Left lobe of liver (tissue), 2 donors: ENCODE measurements around the gene SMC1B. TPM values are rescaled to one million over a fixed set of nuclear protein-coding genes. Genes with fewer than 3 reads are reported as not detected.
"Not testable (repeated sequence)": the region's sequence is repeated elsewhere in the genome, so short reads cannot be mapped to it uniquely, and the experiment has no call there.

ENCODE experiments used
- ATAC-seq: fragments of 200-7000 bp; cut with Tn5 transposase; one replicate; pipeline ENCODE4 v1.9.1; 2020; ENCODE audit warnings: mild to moderate bottlenecking, moderate library complexity
- DNase-seq: peaks from one replicate; pipeline ENCODE4 v3.0.0-alpha.2; 2020; ENCODE audit warnings: low spot score
- total RNA-seq: library from RNA; stranded (reverse); gene quantifications from one replicate; pipeline ENCODE4 v1.2.1, GENCODE V29; 2021
- donor health status: DM: no; HTN: no; CAD: no; lungs with moderate emphysema.
- donor health status: DM: no; HTN: yes; CAD: no.

Gene SMC1B
- total RNA-seq, 1 donor from 2014 or later = not detected

DNA sequence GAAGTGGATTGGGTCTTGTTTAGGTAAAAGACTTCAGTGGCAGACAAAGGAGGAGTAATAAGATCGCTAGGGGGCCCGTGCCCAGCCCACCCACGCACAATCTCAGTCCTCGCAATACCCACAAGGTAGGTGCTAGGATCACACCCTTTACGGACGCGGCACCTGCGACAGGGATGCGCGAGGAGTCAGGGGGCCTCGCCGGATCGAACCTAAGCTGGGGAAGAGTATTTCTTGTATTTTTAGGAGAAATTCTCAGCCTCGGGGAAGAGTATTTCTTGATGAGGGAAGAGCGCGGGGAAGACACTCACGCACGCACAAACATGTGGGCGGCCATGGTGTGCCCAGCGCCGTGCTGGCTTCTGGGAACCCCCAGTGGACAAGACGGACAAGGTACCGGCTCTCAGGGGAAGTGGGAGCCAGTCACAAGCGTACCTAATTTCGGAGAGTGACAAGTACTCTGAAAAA, 104.4 kb downstream of the SMC1B start:
- ATAC-seq (no peak), DNase-seq (no peak)

DNA sequence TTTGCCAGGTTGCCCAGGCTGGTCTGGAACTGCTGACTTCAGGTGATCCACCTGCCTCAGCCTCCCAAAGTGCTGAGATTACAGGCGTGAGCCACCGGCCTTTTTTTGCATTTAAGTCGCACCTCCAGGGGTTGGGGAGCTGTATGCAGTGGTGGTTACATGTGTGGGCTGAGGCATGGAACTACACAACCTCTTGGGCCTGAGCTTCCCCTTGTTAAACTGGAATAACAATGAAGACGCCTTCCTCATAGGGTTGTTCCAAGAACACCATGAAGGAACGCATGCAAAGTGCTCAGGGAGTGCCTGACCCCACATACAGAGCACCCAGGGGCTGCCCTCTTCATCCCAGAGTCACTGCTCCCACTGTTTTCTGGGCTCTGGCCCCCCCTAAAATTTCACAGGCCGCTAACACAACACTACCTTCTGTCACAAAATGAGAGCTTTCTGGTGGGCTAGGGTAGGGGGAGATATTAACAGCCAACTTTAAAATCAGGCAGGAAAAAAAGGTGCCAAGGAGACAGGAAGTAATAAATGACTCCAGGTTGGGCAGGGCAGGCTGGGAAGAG, 104.9 kb downstream of the SMC1B start:
- ATAC-seq = no peak
- no peak for DNase-seq

DNA sequence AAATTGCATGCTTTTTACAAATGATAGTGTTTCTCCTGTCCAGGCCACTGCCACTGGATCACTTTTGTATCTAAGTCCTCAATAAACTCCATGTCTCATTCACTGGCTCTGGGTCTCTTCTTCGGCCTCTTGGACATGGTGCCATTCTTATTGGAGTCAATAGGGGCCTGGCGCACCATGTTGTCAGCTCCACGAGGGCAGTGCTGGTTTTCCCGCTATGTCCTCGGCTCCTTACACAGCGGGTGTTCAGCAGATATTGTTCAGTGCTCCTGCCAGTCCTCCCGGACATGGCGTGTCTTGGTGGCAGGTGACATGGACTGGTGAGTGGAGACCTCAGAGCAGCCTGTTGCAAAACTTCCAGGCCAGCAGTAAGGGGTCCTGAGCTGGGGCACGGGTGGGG, 107.3 kb downstream of the SMC1B start:
- ATAC-seq (no peak), DNase-seq (no peak)

DNA sequence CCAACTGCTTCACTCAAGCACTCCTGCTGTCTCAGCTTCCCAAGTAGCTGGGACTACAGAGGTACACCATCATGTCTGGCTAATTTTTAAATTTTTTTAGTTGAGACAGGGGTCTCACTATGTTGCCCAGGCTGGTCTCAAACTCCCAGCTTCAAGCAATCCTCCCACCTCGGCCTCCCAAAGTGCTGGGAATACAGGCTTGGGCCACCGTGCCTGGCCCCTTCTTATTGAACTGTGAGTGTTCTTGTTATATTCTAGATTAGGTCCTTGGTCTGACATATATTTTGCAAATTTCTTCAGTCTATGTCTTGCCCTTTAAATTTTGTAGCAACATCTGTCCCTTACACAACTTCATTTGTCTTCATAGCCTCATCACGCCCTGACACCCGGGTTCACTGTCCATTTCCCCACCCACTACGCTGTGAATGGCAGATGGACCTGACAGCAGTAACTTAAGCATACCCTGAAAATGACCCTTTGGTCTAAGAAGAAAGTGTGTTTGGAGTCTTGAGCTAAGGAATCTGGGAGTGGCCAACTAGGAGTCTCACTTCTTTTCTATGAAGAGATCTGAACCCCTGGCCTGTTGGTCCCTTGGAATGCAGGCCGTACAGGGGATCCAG, 107.8 kb downstream of the SMC1B start:
- ATAC-seq = no peak
- DNase-seq = no peak

DNA sequence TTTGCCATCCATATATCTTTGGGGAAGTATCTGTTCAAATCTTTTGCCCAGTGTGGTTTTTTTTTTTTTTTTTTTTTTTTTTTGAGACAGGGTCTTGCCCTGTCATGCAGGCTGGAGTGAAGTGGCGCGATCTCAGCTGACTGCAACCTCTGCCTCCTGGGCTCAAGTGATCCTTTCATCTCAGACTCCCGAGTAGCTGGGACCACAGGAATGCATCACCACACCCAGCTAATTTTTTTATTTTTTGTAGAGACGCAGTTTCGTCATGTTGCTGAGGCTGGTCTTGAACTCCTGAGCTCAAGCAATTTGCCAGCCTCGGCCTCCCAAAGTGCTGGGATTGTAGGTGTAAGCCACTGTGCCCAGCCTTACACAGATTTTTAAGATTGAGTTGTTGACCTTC, 108.4 kb downstream of the SMC1B start:
- ATAC-seq = no peak

DNA sequence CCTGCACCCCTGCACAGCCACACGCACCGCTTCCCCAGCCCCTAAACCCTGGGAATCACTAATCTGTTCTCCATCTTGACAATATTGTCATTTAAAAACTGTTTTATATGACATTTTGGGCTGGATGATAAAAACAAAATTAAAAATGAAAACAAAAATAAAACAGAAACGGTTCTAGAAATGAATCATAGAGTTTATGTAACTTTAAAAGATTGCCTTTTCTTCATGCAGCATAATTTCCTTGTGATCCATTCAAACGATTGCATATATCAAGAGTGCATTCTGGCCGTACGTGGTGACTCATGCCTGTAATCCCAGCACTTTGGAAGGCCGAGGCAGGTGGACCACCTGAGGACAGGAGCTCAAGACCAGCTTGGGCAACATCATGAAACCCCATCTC, 110.2 kb downstream of the SMC1B start:
- no peak for ATAC-seq

More for the DNA sequence above, 108.4 kb downstream of the SMC1B start:
- no peak for DNase-seq

DNA sequence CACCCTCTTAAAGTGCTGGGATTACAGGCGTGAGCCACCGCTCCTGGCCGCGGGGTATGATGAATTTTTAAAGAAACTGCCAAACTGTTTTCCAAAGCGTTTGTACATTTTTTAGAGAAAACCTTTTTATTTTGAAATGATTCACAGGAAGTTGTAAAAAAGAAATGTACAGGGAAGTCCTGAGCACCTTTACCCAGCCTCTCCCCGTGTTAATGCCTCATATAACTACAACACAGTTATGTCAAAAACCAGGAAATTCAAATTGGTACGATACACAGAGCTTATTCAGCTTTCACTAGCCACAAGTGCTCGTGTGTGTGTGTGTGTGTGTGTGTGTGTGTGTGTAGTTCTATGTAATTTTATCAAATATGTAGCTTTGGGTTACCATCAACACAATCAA, 110.6 kb downstream of the SMC1B start:
- ATAC-seq (no peak), DNase-seq (no peak)

More for the DNA sequence above, 110.2 kb downstream of the SMC1B start:
- DNase-seq = no peak

DNA sequence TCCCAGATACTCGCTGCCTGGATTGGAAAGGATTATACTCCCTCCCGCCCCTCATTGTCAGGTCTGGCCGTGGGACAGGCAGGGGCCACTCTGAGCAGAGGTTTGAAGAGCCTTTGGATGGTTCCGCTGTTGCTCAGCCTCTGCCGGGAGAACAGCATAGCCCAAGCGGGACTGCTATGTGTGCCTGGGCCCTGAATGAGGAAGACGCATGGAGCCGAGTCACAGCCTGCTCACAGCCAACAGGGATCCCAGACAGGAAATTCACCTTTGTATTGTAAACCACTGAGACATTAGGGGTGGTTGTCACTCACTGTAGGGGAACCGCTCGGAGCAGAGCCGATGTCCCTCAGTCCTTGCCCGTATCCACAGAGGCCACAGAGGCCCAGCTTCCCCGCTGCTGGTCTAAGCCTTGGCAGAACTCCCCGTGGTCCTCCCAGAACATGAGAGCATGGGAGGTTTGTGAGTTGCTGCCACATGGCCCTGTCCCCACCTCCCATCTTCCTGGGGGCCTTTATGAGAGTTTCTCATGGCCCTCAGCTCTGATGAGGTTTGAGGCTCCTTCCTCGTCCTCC, 114.4 kb downstream of the SMC1B start:
- ATAC-seq = no peak

DNA sequence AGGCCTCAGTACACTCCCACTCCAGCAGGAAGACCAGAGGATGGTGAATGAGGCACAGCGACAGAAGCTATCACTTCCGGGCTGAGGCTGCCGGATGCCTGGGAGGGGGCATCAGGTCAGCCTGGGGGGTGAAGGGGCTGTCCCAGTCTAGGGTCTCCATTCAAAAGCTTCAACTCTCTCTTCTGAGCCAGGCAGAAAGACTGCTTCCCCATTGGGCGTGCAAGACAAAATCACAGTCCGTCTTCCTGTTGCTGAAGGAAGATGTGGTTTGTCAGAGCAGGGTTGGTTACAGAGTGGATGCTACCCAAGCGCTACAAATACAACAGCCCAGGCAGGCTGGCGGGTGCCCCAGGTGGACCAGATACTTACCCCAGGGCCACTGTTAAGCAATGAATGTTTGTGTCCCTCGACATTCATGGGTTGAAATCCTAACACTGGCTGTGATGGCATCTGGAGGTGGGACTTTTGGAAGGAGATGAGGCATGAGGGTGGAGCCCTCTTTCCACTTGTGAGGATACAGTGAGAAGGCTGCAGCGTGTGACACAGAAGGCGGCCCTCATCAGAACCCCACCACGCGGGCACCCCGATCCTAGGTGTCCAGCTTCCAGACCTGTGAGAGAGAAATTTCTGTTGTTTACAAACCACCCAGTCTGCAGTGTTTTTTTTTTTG, 116.6 kb downstream of the SMC1B start:
- ATAC-seq = no peak

More for the DNA sequence above, 114.4 kb downstream of the SMC1B start:
- DNase-seq = no peak

DNA sequence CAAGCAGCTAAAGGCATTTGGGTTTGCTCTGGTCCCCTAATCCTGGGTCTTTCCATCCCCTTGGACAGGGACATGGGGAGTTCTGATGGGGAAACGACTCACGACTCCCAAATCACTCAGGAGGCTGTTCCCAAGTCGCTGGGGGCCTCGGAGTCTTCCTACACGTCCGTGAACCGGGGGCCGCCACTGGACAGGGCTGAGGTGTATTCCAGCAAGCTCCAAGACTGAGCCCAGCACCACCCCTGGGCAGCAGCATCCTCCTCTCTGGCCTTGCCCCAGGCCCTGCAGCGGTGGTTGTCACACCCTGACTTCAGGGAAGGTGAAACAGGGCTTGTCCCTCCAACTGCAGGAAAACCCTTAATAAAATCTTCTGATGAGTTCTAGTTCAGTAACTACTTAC, 117.9 kb downstream of the SMC1B start:
- ATAC-seq (no peak), DNase-seq (no peak)

More for the DNA sequence above, 116.6 kb downstream of the SMC1B start:
- DNase-seq = no peak

DNA sequence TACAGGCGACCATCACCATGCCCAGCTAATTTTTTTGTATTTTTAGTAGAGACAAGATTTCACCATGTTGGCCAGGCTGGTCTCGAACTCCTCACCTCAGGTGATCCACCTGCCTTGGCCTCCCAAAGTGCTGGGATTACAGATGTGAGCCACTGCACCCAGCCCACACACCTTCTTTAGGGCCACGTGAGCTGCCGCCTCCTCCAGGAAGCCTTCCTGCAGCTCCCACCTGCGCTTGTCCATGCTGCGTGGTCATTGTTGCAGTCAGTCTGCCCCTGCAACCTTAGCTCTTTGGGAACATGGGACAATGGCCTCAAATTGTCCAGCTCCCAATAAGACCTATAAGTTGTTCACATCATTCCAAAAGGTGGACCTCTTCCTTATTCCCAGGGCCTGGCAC, 118.4 kb downstream of the SMC1B start:
- not testable (repeated sequence) for DNase-seq, ATAC-seq

Other genes with a start within 250 kb of the SMC1B start
- 31.7 TPM for gene NUP50, start 249.7 kb downstream of the SMC1B start, total RNA-seq
- 44.2 TPM for gene KIAA0930, start 172.7 kb downstream of the SMC1B start, total RNA-seq
- not detected for gene UPK3A, start 128.7 kb downstream of the SMC1B start, total RNA-seq
- gene FAM118A, start 103.7 kb downstream of the SMC1B start, total RNA-seq = 26.0 TPM
- gene RIBC2, start 94 bp upstream of the SMC1B start, total RNA-seq = not detected
- 3.8 TPM for gene FBLN1, start 89.3 kb upstream of the SMC1B start, total RNA-seq